ENCODE results near the gene NRAS.

The NRAS gene

GRCh38 chr1:114671939-114672275, 44.7 kb downstream of the NRAS start:
- no peaks in the 10 kb centered on the region for H3K36me3 ChIP-seq (replicated peaks; ENCODE audit: low read depth, low read length)
- H4K20me1 ChIP-seq (ENCODE audit: insufficient read depth, low read length), result no peaks in the 10 kb centered on the region
- H2AFZ ChIP-seq (ENCODE audit: low read depth, low read length), result no peak overlapping the region
- H3K4me3 ChIP-seq (ENCODE audit: low read length), result no peak overlapping the region
- TF ChIP-seq EZH2phosphoT487 (IDR thresholded peaks at IDR 0.05; ENCODE audit: low read depth), result no peak
- TF ChIP-seq CTCF (IDR thresholded peaks at IDR 0.05; ENCODE audit: low read depth, low read length), result no peak
- H3K9me3 ChIP-seq (ENCODE audit: insufficient read depth, low read length), result no peaks in the 10 kb centered on the region
- no peak overlapping the region for H3K27ac ChIP-seq (ENCODE audit: low read length)
- H3K4me1 ChIP-seq (ENCODE audit: low read length), result peaks cover 5% of the 10 kb centered on the region; the same call in 1 of the 2 replicates
- H3K9ac ChIP-seq (ENCODE audit: low read length), result no peak overlapping the region
- H3K27me3 ChIP-seq (ENCODE audit: low read depth, low read length), result peaks cover 15% of the 10 kb centered on the region; the same call in 1 of the 2 replicates
- no peak overlapping the region for H3K4me2 ChIP-seq (ENCODE audit: low read length)
- no peaks in the 10 kb centered on the region for H3K79me2 ChIP-seq (ENCODE audit: low read length)

GRCh38 chr1:114671011-114671938, 45.3 kb downstream of the NRAS start:
- H3K27ac ChIP-seq (ENCODE audit: low read length), result no peak overlapping the region
- peaks cover 5% of the 10 kb centered on the region; the same call in 1 of the 2 replicates for H3K4me1 ChIP-seq (ENCODE audit: low read length)
- peaks cover 9% of the 10 kb centered on the region; the same call in 1 of the 2 replicates for H3K27me3 ChIP-seq (ENCODE audit: low read depth, low read length)
- peak overlapping the region; percentile 86 for H3K4me3 ChIP-seq (ENCODE audit: low read length)
- H4K20me1 ChIP-seq (ENCODE audit: insufficient read depth, low read length), result no peaks in the 10 kb centered on the region
- no peak for TF ChIP-seq EZH2phosphoT487 (IDR thresholded peaks at IDR 0.05; ENCODE audit: low read depth)
- TF ChIP-seq CTCF (IDR thresholded peaks at IDR 0.05; ENCODE audit: low read depth, low read length), result peak; percentile 47
- H3K4me2 ChIP-seq (ENCODE audit: low read length), result 0 out of 2 replicates have a peak overlapping the region, but pooled peaks have one; percentile 35
- no peaks in the 10 kb centered on the region for H3K36me3 ChIP-seq (replicated peaks; ENCODE audit: low read depth, low read length)
- no peak overlapping the region for H3K9ac ChIP-seq (ENCODE audit: low read length)
- H3K9me3 ChIP-seq (ENCODE audit: insufficient read depth, low read length), result no peaks in the 10 kb centered on the region
- H3K79me2 ChIP-seq (ENCODE audit: low read length), result no peaks in the 10 kb centered on the region
- no peak overlapping the region for H2AFZ ChIP-seq (ENCODE audit: low read depth, low read length)

- TF ChIP-seq EZH2phosphoT487 (IDR thresholded peaks at IDR 0.05; ENCODE audit: low read depth) (no peak), CTCF (IDR thresholded peaks at IDR 0.05; ENCODE audit: low read depth, low read length) (no peak)
- Histone ChIP-seq H3K9ac (ENCODE audit: low read length) (peak overlapping the region; percentile 41), H2AFZ (ENCODE audit: low read depth, low read length) (peak overlapping the region; percentile 83), H3K9me3 (ENCODE audit: insufficient read depth, low read length) (no peaks in the 10 kb centered on the region), H3K4me1 (ENCODE audit: low read length) (peaks cover 5% of the 10 kb centered on the region; the same call in 1 of the 2 replicates), H3K4me2 (ENCODE audit: low read length) (peak overlapping the region; percentile 83), H3K27me3 (ENCODE audit: low read depth, low read length) (peaks cover 8% of the 10 kb centered on the region; the same call in 1 of the 2 replicates), H3K27ac (ENCODE audit: low read length) (no peak overlapping the region), H3K79me2 (ENCODE audit: low read length) (no peaks in the 10 kb centered on the region), H4K20me1 (ENCODE audit: insufficient read depth, low read length) (no peaks in the 10 kb centered on the region), H3K36me3 (replicated peaks; ENCODE audit: low read depth, low read length) (no peaks in the 10 kb centered on the region), H3K4me3 (ENCODE audit: low read length) (peak overlapping the region; percentile 86)
Measured at GRCh38 chr1:114670083-114671010, 46.2 kb downstream of the NRAS start.

Data from OCI-LY3 (cell line).